GM19397 (cell line): ENCODE results near the gene OR51B5.
"Not testable (repeated sequence)": the region's sequence is repeated elsewhere in the genome, so short reads cannot be mapped to it uniquely, and the experiment has no call there.

ENCODE experiments used
- ATAC-seq: cut with Tn5 transposase; IDR thresholded peaks from one replicate; pipeline ENCODE4 v1.9.1; 2021; ENCODE audit warnings: mild to moderate bottlenecking, moderate library complexity; ENCODE audit not compliant: unreplicated experiment

OR51B5 gene

GRCh38 chr11:5343474-5344335, at the start of gene OR51B5:
OR51B5 (minus strand) TSS chr11:5343524; CDS start chr11:5343524, 0 bp downstream.
- ATAC-seq, result no peak

DNA sequence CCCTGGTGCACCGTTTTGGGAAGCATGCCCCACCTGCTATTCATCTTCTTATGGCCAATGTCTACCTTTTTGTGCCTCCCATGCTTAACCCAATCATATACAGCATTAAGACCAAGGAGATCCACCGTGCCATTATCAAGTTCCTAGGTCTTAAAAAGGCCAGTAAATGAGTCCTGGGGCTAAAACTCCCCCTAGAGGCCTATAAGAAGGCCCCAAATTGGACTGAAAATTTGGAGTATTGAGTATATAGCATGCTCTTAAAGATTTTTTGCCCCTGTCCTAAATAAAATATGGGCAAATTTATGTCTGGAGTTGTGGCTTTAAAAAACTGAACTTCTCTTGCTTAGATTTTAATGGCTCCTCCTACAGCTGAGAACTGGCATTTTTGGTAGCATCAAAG, 46.9 kb upstream of the OR51B5 start:
- ATAC-seq, result no peak

GRCh38 chr11:5384335-5384734, 41.0 kb upstream of the OR51B5 start:
- no peak for ATAC-seq

DNA sequence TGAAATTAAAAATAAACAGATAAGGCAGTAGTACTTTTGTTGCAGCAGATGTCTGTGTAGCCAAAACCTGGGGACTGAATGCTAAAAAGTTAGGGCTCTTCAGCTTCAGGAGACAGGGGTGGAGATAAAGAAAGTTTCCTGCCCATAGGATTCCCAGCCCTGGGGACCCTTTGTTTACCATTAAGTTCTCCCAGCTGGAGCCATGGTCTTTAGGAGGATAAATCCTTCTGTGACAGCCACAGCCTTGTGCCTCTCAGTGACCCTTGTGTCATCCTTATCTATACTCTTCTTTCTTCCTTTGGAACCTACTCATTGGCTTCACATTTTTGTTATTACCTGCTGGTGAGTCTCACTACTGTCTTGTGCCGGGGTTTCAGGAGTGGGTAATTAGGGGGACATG, 40.3 kb upstream of the OR51B5 start, which contains the start of gene OR51M1:
TSS of gene OR51M1 (plus strand) at position 237 of the 400 bp plus-strand sequence. CDS start 5,587 bp downstream, outside the sequence.
- ATAC-seq, result no peak

GRCh38 chr11:5380740-5381342, 37.5 kb upstream of the OR51B5 start:
- peak; percentile 89 for ATAC-seq

DNA sequence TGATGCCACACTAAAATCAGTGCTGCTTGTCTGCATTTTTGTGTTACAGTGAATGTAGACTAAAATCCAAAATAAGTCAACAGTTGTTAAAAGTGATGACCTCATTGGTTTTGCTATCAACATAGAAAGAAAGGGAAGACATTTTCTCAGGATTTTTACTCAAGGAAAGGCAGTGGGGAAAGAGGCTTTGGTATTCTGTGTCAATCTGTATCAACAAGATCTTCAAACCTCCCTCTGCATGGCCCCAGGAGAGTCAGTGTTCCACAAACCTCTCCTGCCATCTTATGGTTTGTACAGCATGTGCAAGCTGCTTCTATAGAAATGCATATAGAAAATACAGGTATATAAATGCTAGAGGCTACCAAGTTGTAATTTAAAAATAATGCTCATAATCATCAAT, 26.5 kb upstream of the OR51B5 start:
- ATAC-seq, result peak; percentile 54

DNA sequence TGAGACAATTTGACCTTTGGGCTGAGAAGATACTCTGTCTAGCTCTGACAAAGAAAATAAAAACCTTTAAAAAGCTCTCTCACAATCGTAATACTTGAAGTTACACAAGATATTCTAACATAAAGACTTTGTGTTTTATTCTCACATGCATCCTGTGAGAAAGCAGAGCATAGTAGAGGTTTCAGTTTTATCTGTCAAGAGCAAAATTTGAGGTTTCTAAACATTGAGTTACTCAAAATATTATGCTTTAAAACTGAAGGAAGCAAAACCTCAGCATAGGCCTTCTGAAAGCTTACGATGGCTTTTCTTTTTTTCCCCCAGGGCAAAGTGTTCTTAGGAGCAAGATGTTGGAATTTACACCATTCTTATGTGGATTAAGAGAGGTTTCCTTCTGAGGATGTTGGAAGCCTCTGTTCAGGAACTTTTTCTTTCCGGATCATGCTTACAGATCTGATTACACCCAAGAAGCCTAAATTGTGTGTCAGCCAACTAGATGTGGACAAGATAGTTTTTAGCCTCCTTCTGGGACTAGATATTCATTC, 25.2 kb upstream of the OR51B5 start:
- no peak for ATAC-seq

GRCh38 chr11:5367448-5368074, 24.2 kb upstream of the OR51B5 start:
- ATAC-seq, result no peak

DNA sequence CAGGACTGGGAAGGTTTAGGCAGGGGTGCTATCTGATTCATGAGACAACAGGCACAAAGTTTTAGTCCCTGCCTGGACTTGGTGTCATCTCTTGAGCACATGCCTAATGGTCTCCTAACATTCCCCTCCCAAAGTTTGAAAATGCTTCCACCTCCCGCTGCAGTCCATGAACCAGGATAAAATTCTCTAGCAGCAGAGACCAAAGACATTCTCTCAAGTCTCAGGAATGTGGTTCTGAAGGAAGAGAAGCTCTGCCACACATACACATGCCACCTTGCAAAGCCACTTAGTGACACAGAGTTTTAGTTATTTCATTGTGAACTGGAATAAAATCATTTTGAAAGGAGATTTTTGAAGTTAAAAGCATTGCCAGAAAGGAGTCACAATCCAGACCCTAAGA, 23.5 kb upstream of the OR51B5 start:
- ATAC-seq, result no peak

GRCh38 chr11:5366365-5366764, 23.0 kb upstream of the OR51B5 start:
- ATAC-seq, result not testable (repeated sequence)

- ATAC-seq, result no peak
Measured at GRCh38 chr11:5364214-5364613, 20.9 kb upstream of the OR51B5 start.

DNA sequence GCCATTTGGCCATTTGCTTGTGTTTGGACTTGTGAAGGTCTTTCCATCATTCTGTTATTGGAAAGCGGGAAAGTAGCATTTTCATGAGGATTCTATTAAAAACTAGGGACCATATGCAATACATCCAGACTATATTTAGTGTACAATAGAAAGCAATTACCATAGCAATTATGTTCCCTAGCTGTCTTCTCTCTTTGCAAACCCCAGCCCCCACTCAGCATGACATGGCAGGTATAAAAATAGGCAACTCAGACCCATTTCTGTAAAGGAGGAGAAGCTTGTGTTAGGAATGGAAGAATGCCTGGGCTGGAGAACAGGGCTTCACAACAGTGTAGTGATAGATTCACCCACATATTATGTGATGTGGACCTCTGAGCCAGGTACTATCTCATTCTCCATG, 20.4 kb upstream of the OR51B5 start:
- no peak for ATAC-seq

- no peak for ATAC-seq
Measured at GRCh38 chr11:5362017-5362625, 18.8 kb upstream of the OR51B5 start.

DNA sequence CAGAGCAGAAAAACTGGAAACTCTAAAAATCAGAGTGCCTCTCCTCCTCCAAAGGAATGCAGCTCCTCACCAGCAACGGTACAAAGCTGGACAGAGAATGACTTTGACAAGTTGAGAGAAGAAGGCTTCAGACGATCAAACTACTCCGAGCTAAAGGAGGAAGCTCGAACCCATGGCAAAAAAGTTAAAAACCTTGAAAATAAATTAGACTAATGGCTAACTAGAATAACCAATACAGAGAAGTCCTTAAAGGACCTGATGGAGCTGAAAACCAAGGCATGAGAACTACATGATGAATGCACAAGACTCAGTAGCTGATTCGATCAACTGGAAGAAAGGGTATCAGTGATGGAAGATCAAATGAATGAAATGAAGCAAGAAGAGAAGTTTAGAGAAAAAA, 12.7 kb upstream of the OR51B5 start:
- not testable (repeated sequence) for ATAC-seq

DNA sequence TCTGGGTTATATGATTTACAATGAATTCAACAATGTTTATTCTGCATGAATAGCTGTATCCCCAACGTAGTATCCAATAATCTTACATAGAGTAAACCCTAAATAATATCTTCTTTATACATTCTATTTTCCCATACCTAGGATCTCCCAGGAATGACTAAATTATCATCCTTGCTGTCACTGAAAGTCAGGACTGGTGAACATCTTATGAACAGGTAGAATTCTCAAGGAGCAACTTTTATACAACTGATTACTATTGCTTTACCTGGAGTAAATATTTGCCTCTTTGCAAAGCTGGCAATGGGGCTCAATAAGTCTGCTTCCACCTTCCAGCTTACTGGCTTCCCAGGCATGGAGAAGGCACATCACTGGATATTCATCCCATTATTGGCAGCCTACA, 7.9 kb upstream of the OR51B5 start, which contains the start of gene OR51B6:
TSS of gene OR51B6 (plus strand) at position 301 of the 400 bp plus-strand sequence. CDS start at position 301, 0 bp downstream.
- ATAC-seq, result no peak

DNA sequence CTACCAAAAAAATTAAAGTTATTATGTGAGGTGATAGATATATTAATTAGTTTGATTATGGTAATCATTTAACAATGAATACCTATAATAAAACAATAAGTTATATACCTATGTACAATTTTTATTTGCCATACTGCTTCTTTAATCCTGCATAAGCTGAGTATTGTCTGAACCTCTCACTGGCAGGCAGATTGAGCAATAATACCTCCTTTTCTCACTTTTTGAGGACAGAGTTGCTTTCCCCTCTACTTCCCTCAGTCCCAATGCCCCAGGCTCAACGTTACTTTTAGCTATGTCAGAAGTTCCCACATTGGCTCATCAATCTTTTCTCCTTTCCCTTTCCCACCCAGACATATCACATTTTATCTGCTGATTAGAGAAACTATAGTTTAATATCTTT, 6.2 kb upstream of the OR51B5 start:
- ATAC-seq, result no peak

- ATAC-seq, result no peak
Measured at GRCh38 chr11:5348551-5349194, 5.3 kb upstream of the OR51B5 start.

DNA sequence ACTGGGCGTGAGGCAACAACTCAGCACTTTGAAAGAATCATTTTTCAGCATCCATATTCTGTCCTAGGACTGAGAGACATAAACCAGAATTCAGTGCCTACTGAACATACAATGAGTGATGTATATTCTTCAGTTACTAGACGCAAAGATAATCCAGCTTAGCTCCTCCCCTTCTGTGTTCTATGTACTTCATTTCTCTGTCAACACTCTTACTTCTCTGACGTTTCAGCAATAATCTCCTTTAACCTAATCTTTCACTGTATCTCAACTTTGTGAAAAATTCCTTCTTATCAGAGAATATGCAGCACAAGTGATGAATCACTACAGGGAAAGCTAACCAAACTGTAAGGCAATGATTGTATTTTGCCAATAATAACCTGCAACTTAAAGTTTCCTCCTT, 2.5 kb upstream of the OR51B5 start:
- no peak for ATAC-seq

- peak; percentile 63 for ATAC-seq
Measured at GRCh38 chr11:5339771-5340322, 3.5 kb downstream of the OR51B5 start.

DNA sequence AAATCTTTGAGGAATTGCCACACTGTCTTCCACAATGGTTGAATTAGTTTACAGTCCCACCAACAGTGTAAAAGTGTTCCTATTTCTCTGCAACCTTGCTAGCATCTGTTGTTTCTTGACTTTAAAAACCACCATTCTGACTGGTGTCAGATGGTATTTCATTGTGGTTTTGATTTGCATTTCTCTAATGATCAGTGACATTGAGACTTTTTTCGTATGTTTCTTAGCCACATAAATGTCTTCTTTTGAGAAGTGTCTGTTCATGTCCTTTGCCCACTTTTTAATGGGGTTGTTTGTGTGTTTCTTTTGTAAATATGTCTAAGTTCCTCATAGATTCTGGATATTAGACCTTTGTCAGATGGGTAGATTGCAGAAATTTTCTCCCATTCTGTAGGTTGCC, 6.1 kb downstream of the OR51B5 start:
- not testable (repeated sequence) for ATAC-seq
